HG02759 (cell line): ENCODE measurements around the gene PCCA.
"Not testable (repeated sequence)": the region's sequence is repeated elsewhere in the genome, so short reads cannot be mapped to it uniquely, and the experiment has no call there.

Source experiments
- ATAC-seq: cut with Tn5 transposase; IDR thresholded peaks from one replicate; pipeline ENCODE4 v1.9.1; 2021; ENCODE audit warnings: mild to moderate bottlenecking, moderate library complexity; ENCODE audit not compliant: unreplicated experiment

PCCA gene

GRCh38 chr13:100356426-100356825, 267.5 kb downstream of the PCCA start:
- ATAC-seq = no peak

- no peak for ATAC-seq
Measured at GRCh38 chr13:100356889-100357288, 268.0 kb downstream of the PCCA start.

DNA sequence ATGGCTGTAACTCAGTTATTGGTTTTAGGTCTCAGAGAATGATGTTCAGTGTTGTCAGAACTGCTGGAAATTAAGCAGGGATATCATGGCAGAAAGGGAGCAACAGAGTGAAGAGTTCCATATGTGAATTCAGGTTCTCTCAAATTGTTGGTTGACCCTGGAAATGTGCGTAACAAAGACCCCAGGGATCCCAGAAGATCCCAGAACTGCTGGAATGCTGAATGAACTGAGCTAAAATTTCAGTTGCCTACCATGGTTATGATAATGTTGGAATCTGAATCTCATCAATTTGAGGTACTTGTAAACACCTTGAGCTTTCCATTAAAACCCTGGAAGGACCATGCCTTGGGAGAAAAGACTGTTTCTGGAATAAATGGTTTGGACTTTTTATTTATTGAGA, 268.9 kb downstream of the PCCA start:
- ATAC-seq = no peak

DNA sequence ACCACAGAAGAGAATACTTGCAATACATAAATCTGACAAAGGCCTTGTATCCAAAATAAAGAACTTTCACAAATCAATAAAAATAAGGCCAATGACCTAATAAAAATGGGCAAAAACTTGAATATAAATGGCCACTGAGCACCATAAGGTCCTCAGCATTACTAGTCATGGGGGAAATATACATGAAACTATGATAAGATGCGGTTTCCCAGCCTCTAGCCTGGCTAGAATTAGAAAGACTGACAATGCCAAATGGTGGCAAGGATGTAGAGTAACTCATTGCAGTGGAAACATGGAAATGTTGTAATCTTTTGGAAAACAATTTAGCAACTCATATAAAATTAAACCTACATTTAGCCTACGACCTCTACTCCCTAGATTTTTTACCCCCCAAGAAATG, 272.6 kb downstream of the PCCA start:
- no peak for ATAC-seq

- ATAC-seq = no peak
Measured at GRCh38 chr13:100362371-100362770, 273.5 kb downstream of the PCCA start.

- ATAC-seq = no peak
Measured at GRCh38 chr13:100362781-100363180, 273.9 kb downstream of the PCCA start.

DNA sequence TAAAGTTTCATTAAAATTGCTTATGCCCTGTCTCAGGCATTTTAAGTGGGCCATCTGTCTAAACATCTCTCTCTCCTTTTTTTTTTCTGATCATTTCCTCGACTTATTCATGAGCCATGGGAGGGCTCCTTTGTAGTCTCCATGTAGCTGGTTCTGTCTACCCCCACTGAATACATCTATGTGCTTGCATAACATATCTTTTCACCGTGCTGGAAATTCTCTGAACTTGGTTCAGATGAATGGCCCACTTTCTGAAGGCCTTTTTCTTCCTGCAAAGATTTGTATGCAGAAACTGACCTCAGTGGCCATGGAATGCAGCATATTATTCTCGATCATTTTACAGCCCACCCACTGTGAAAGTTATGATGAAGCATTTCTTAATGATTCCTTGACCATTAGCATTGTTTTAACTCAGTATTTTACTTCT, 274.4 kb downstream of the PCCA start:
- ATAC-seq = no peak

DNA sequence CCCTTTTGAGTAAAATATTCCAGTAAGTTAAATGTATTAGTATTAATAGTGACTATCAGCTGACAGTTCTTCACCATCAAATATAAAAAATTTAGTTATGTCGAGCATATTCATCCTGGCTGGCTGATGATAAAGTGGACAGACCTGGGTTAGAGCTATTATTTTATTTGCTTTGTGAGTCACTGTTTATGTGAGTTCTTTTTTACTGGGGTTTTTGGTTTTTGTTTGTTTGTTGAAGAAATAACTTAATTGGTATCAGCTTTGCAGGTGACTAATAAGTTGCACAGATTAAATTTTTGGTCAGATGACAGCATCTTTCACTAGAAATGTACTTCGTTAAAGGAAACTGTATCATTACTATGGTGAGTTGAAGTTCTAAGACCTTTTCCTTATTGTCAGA, 275.0 kb downstream of the PCCA start:
- no peak for ATAC-seq

GRCh38 chr13:100364591-100364990, 275.7 kb downstream of the PCCA start:
- ATAC-seq = no peak

GRCh38 chr13:100365680-100366079, 276.8 kb downstream of the PCCA start:
- no peak for ATAC-seq

DNA sequence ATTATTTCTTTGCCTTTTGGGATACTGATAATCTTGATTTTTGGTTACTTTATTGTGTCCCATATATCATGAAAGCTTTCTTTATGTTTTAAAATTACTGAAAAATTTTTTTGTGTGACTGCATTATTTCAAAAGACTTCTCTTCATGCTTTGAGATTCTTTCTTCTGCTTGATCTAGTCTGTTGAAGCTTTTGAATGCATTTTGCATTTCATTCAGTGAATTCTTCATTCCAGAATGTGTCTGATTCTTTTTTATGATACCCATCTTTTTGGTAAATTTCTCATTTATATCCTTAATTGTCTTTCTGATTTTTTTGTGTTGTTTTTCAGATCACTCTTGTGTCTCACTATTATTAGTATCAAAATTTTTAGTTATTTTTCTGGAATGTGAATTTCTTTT, 289.6 kb downstream of the PCCA start:
- ATAC-seq = no peak

DNA sequence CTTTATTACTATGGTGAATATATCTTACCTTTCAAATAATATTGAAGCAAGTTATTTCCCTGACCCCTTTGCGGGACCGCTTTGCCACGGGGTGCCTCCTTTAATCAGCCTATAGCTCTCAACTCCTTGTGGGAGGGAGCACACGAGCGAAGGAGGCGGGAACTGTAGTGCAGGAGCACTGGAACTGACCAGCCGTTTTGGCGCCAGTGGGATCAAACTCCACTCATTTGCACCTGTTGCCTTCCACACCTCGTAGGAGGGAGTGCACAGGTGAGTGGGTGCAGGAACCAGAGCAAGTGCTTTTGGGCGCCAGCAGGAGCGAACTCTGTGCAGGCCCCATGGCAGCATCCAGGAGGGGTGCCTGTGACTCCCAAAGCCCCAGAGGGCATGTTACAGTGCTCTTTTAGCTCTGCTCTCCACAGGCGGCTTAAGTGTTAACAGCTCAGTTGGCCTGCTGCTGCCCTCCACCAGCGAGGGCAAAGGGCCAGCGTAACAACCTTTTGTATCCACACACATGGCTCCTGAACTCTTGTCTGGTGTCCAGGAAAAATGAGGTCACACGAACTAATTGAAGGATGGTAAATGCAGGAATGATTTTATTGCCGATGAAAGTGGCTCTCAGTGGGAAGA, 292.8 kb downstream of the PCCA start:
- no peak for ATAC-seq

GRCh38 chr13:100382785-100383184, 293.9 kb downstream of the PCCA start:
- ATAC-seq = no peak

DNA sequence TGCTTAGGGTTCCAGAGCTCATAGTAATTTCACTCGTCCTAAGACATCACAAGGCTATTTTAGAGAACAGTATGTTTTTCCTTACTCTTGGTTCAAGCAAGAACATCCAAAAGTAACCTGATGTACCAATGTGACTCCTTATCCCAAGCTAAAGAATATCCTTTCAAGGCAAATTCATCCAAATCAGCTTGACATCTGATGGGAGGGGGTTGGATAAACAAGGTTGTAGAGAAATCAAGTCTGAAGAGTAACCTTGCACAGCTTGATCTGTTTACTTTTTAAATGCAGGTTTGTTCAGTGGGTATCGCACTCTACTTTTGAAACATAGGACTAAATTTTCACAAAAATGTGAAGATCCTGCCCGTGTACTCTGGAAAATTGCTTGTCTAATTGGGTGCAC, 298.5 kb downstream of the PCCA start:
- no peak for ATAC-seq

DNA sequence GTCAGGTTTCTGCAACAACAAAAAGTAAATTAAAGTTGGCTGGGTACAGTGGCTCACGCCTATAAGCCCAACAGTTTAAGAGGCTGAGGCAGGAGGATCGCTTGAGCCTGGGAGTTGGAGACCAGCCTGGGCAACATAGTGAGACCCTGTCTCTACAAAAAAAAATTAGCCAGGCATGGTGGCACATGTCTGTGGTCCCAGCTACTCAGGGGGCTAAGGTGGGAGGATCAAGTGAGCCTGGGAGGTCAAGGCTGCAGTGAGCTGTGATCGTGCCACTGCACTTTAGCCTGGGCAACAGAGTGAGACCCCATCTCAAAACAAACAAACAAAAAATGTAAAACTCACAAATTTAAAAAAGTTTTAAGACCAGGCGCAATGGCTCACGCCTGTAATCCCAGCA, 299.3 kb downstream of the PCCA start:
- not testable (repeated sequence) for ATAC-seq

- ATAC-seq = no peak
Measured at GRCh38 chr13:100388923-100389322, 300.0 kb downstream of the PCCA start.

DNA sequence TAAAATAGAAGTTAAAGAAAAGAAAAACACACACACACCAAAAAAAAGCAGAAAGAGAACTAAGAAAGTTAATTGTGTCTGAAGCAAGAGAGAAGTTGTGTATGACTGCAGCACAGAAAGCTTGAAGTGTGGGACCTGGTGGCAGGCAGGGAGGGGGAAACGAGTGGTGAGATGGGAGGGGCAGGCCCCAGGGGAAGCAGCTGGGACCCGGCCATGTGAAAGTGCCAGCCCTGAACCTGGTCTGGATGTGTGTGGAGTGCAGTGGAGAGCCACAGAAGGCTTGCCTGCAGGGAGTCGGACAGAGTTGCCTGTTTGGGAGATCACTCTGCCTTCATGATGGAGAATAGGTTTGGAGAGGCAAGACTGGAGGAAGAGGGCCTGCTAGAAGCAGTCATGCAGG, 300.7 kb downstream of the PCCA start:
- no peak for ATAC-seq

- peak; percentile 67 for ATAC-seq
Measured at GRCh38 chr13:100392709-100393630, 304.1 kb downstream of the PCCA start.

GRCh38 chr13:100394005-100394695, 305.3 kb downstream of the PCCA start:
- ATAC-seq = peak; percentile 87

DNA sequence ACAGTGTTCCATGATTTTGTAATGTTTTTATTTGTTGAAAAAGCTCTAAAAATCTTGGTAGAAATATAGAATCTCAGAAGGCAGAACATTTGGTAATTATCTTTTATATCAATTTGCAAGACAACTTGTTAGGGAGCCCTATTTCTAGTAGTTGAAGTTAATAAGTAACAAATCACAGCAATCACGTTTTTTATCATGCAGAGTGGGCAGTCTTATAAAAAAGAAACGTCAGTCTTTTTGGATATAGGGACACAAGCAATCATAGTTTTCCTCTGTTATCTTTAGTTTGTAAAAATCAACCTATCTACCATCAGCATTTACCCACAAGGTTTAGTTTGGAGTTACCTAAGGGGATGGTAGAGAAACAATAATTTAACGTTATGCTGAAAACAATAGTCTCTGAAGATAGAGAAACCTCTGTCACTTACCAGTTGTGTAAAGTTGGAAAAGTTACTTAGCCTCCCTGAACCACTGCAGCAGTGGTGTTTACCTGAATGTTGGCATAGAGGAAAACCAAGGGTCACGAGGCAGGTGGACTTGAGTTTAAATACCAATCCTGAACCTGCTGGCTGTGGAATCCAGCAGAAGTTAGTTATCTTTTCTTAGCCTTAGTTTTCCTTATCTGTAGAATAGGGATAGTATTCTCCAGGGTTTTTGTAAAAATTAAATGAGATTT, 306.9 kb downstream of the PCCA start:
- no peak for ATAC-seq

GRCh38 chr13:100396776-100397175, 307.9 kb downstream of the PCCA start:
- ATAC-seq = no peak
